ENCODE data around the gene KCNIP3. TPM values are rescaled to one million over a fixed set of nuclear protein-coding genes. Genes with fewer than 3 reads are reported as not detected.

Gene KCNIP3
- total and polyA plus RNA-seq, 8 donors, result 3.2 to 12.6 (median 7.7) TPM

DNA sequence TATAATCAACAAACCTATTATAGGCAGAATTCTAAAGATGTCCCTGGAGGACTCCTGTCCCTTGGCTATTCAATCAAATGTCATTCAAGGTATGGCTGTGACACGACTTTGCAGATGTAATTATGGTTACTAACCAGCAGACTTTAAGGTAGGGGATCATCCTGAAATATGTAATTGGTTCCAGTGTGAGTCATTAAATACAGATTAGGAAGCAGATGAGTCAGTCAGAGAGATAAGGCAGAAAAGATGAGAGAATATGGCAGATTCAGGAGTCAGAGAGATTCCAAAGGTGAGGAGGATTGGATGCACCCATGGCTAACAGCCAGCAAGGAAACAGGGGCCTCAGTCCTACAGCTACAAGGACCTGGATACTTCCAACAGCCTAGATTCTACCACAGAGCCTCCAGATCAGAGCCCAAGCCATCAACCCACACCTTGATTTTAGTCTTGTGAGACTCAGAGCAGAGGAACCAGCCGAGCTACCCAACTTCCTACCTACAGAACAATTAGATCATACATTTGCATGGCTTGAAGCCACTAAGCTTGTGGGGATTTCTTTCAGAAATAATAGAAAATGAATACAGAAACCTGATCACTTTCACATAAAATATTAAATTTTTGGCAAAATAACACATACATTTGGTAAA, 34.1 kb upstream of the KCNIP3 start:
- DNase-seq, result no peak
- intact Hi-C loops (cut with DNase I), result no loop called here
- no peak for ATAC-seq

DNA sequence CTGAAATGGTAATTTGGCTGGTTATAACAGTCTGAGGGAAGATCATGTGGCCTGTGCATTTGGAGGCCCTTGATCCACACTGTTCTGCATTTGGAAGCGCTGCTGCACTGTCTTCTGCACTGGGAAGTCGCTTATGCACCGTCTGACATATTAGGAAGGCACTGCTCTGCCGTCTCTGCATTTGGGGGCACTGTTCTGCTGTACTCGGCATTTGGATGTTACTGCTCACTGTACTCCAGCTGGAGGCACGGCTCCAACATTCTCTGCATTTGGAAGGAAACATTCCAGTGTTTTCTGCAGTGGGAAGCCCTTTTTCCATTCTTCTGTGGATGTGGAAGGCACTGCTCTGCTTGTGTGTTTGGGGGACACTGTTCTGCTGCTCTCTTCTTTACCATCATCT, 32.5 kb upstream of the KCNIP3 start:
- intact Hi-C loops (cut with DNase I), result no loop called here
- Histone ChIP-seq H3K4me3 (no peak overlapping the region), H3K27ac (no peak overlapping the region), H3K27me3 (no peaks in the 10 kb centered on the region), H3K36me3 (no peaks in the 10 kb centered on the region), H3K4me1 (peaks cover 0 to 4% of the 10 kb centered on the region in 2 donors), H3K9me3 (no peaks in the 10 kb centered on the region)
- TF ChIP-seq, protein P1, sequence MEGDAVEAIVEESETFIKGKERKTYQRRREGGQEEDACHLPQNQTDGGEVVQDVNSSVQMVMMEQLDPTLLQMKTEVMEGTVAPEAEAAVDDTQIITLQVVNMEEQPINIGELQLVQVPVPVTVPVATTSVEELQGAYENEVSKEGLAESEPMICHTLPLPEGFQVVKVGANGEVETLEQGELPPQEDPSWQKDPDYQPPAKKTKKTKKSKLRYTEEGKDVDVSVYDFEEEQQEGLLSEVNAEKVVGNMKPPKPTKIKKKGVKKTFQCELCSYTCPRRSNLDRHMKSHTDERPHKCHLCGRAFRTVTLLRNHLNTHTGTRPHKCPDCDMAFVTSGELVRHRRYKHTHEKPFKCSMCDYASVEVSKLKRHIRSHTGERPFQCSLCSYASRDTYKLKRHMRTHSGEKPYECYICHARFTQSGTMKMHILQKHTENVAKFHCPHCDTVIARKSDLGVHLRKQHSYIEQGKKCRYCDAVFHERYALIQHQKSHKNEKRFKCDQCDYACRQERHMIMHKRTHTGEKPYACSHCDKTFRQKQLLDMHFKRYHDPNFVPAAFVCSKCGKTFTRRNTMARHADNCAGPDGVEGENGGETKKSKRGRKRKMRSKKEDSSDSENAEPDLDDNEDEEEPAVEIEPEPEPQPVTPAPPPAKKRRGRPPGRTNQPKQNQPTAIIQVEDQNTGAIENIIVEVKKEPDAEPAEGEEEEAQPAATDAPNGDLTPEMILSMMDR (IDR thresholded peaks at IDR 0.05), result no peak
- no peak for ATAC-seq
- DNase-seq, result peak in 1 of 4 donors; percentile 33

More for the DNA sequence above, 34.1 kb upstream of the KCNIP3 start:
- H3K4me1 ChIP-seq, result peaks cover 0 to 4% of the 10 kb centered on the region in 2 donors
- no peak overlapping the region for H3K27ac ChIP-seq
- no peak overlapping the region for H3K4me3 ChIP-seq
- H3K9me3 ChIP-seq, result no peaks in the 10 kb centered on the region
- no peaks in the 10 kb centered on the region for H3K36me3 ChIP-seq
- H3K27me3 ChIP-seq, result no peaks in the 10 kb centered on the region
- TF ChIP-seq, protein P1 (IDR thresholded peaks at IDR 0.05), result no peak

DNA sequence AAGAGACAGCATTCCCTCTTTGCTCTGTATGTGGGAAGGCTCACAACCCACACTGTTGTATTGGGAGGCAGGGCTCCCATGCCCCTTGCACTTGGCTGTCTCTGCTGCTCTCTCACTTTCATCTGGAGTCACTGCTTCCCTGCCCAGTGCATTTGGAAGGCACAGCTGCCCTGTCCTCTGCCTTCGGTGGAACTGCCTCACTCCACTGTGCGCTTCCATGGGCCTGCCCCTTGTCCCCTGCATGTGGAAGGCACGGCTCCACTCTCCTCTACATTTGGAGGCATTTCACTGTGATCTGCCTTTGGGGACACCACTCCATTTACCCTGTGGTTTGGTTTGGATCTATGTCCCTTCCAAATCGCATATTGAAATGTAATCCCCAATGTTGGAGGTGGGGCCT, 32.0 kb upstream of the KCNIP3 start:
- ATAC-seq (no peak), DNase-seq (no peak)
- no peak overlapping the region for H3K4me3 ChIP-seq
- intact Hi-C loops (cut with DNase I), result no loop called here
- TF ChIP-seq, protein P1 (IDR thresholded peaks at IDR 0.05), result no peak
- H3K27me3 ChIP-seq, result no peaks in the 10 kb centered on the region
- no peak overlapping the region for H3K27ac ChIP-seq
- peaks cover 0 to 4% of the 10 kb centered on the region in 2 donors for H3K4me1 ChIP-seq
- no peaks in the 10 kb centered on the region for H3K36me3 ChIP-seq
- H3K9me3 ChIP-seq, result no peaks in the 10 kb centered on the region

DNA sequence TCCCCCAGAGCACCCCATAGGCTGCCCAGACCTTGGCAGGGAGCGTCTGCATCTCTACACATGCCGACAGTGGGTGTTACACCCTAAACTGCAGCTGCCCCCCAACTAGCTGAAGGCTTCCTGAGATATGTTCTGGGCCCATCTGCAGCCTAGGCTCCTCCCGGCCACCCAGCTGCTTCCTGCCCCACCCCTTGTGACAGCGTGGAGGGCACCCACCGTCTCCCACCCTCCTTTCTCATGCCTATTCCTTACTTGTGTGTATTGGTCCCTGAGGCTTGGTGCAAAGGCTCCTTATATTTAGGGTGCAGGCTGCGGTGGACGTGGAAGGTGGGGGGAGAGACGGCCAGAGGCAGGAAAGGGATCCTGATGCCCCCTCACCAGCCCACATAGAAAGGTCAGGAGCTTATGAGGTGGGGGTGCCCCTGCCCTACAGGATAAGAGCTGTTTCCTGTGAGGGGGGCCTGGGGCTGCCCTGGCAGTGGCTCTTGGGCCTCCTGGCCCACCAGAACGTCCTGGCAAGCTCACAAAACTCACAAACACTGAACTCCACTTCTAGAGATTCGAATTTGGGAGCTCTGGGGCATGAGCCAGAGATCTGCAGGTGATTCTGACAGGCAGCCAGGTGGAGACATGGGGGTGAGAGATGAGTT, 30.2 kb upstream of the KCNIP3 start:
- ATAC-seq (no peak), DNase-seq (peak in 1 of 4 donors; percentile 47)
- H3K27me3 ChIP-seq, result no peaks in the 10 kb centered on the region
- no peak overlapping the region for H3K27ac ChIP-seq
- H3K4me1 ChIP-seq, result no peaks in the 10 kb centered on the region
- TF ChIP-seq, protein P1 (IDR thresholded peaks at IDR 0.05), result no peak
- H3K36me3 ChIP-seq, result no peaks in the 10 kb centered on the region
- H3K9me3 ChIP-seq, result no peaks in the 10 kb centered on the region
- H3K4me3 ChIP-seq, result no peak overlapping the region
- intact Hi-C loops (cut with DNase I), result no loop called here

DNA sequence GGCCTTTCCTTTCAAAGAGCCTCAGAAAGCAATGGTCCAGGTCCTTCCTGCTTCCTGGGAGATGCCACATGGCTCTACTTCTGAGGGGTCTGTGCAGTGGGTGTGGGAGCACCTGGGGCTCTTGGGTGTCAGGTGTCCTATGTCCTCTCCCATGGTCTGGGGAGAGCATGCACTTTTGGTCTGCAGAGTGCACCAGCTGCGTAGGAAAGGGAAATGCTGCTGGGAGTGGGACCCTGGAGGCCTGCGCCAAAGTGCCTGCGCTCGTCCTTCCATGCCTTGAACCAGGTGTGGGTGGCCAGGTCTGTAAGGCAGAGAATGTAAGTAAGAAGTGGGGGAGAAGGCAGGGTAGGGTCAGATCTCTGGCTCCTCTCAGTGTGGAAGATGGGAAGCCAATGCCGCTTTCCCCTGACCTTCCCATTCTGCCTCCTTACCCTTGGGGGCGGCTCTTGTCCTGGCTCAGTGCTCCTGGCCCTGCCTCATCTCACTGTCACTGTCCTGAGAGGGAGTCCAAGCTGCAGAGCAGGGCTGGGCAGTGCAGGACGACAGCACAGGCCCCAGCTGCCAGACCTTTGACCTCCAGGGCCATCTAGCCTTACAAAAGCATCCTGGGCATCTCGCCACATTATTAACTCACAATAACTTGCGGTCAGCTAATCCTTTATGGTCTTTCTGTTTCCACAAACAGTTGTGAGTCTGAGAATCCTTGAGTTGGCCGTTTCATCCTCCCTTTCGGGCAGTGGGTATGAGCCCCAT, 29.5 kb upstream of the KCNIP3 start:
- H3K9me3 ChIP-seq, result no peaks in the 10 kb centered on the region
- H3K4me1 ChIP-seq, result no peaks in the 10 kb centered on the region
- no peak for ATAC-seq
- intact Hi-C loops (cut with DNase I), result no loop called here
- no peaks in the 10 kb centered on the region for H3K36me3 ChIP-seq
- no peaks in the 10 kb centered on the region for H3K27me3 ChIP-seq
- peak in 1 of 4 donors; percentile 35 for DNase-seq
- H3K27ac ChIP-seq, result no peak overlapping the region
- TF ChIP-seq, protein P1 (IDR thresholded peaks at IDR 0.05), result no peak
- H3K4me3 ChIP-seq, result no peak overlapping the region

All from left lung (tissue), 10 donors.